SK-N-SH treated with all-trans-retinoic acid at 6 μM for 48 hours (cell line): ENCODE measurements around the gene ZNF699.
"Not testable (repeated sequence)": the region's sequence is repeated elsewhere in the genome, so short reads cannot be mapped to it uniquely, and the experiment has no call there.

ENCODE experiments used
- ATAC-seq: fragments of 200-7000 bp; cut with Tn5 transposase; 3 replicates; pipeline ENCODE4 v1.9.1; 2020; ENCODE audit warnings: mild to moderate bottlenecking, moderate library complexity
- ARNTL ChIP-seq: fragments of 450-650 bp; formaldehyde crosslinking; IDR thresholded peaks from 2 replicates; pipeline ENCODE4 v1.5.0; 2020; ENCODE audit warnings: low read depth, mild to moderate bottlenecking, moderate library complexity, borderline replicate concordance
- CSDC2 ChIP-seq: fragments of 250-450 bp; sonication (Bioruptor Pico); IDR thresholded peaks from 2 replicates; pipeline ENCODE4 v1.5.0; 2020; ENCODE audit warnings: mild to moderate bottlenecking, moderate library complexity
- CSRNP3 ChIP-seq: fragments of 250-450 bp; sonication (Bioruptor Pico); IDR thresholded peaks from 2 replicates; pipeline ENCODE4 v1.5.1; 2021; ENCODE audit warnings: mild to moderate bottlenecking, moderate library complexity
- ESRRG ChIP-seq: fragments of 250-450 bp; sonication (Bioruptor Pico); IDR thresholded peaks from 2 replicates; pipeline ENCODE4 v1.6.1; 2021; ENCODE audit warnings: mild to moderate bottlenecking
- ISL1 ChIP-seq: fragments of 250-450 bp; sonication (Bioruptor Pico); IDR thresholded peaks from 2 replicates; pipeline ENCODE4 v2.1.2; 2022; ENCODE audit warnings: mild to moderate bottlenecking, moderate library complexity
- OSR1 ChIP-seq: fragments of 250-450 bp; sonication (Bioruptor Pico); IDR thresholded peaks from 2 replicates; pipeline ENCODE4 v1.8.0; 2022; ENCODE audit warnings: moderate library complexity, mild to moderate bottlenecking, inconsistent platforms
- PATZ1 ChIP-seq: fragments of 250-450 bp; sonication (Bioruptor Pico); IDR thresholded peaks from 2 replicates; pipeline ENCODE4 v1.8.0; 2020; ENCODE audit warnings: mild to moderate bottlenecking, moderate library complexity, borderline replicate concordance
- POU6F1 ChIP-seq: fragments of 250-450 bp; sonication (Bioruptor Pico); IDR thresholded peaks from 2 replicates; pipeline ENCODE4 v1.8.0; 2021; ENCODE audit warnings: low read depth, mild to moderate bottlenecking, moderate library complexity, borderline replicate concordance
- PPARA ChIP-seq: fragments of 250-450 bp; sonication (Bioruptor Pico); IDR thresholded peaks from 2 replicates; pipeline ENCODE4 v1.5.0; 2020; ENCODE audit warnings: mild to moderate bottlenecking, borderline replicate concordance
- RARB ChIP-seq: fragments of 250-450 bp; sonication (Bioruptor Pico); IDR thresholded peaks from 2 replicates; pipeline ENCODE4 v1.8.0; 2021; ENCODE audit warnings: mild to moderate bottlenecking, moderate library complexity
- SNAI2 ChIP-seq: fragments of 250-450 bp; sonication (Bioruptor Pico); IDR thresholded peaks from 2 replicates; pipeline ENCODE4 v1.5.0; 2020; ENCODE audit warnings: mild to moderate bottlenecking, moderate library complexity
- TCF4 ChIP-seq: fragments of 250-450 bp; sonication (Bioruptor Pico); IDR thresholded peaks from 2 replicates; pipeline ENCODE4 v1.8.0; 2021; ENCODE audit warnings: mild to moderate bottlenecking, moderate library complexity, borderline replicate concordance
- TOX ChIP-seq: fragments of 250-450 bp; sonication (Bioruptor Pico); IDR thresholded peaks from 2 replicates; pipeline ENCODE4 v1.8.0; 2021; ENCODE audit warnings: mild to moderate bottlenecking, moderate library complexity, borderline replicate concordance
- TSHZ2 ChIP-seq: fragments of 250-450 bp; sonication (Bioruptor Pico); IDR thresholded peaks from 2 replicates; pipeline ENCODE4 v1.5.0; 2020; ENCODE audit warnings: mild to moderate bottlenecking, moderate library complexity
- ZC3H10 ChIP-seq: fragments of 250-450 bp; sonication (Bioruptor Pico); IDR thresholded peaks from 2 replicates; pipeline ENCODE4 v1.5.1; 2021; ENCODE audit warnings: mild to moderate bottlenecking, moderate library complexity
- ZFP3 ChIP-seq: fragments of 250-450 bp; sonication (Bioruptor Pico); IDR thresholded peaks from 2 replicates; pipeline ENCODE4 v1.5.0; 2020; ENCODE audit warnings: mild to moderate bottlenecking, moderate library complexity
- ZFP30 ChIP-seq: fragments of 450-650 bp; formaldehyde crosslinking; IDR thresholded peaks from 2 replicates; pipeline ENCODE4 v1.5.0; 2022; ENCODE audit warnings: mild to moderate bottlenecking, moderate library complexity
- ZNF565 ChIP-seq: fragments of 450-650 bp; formaldehyde crosslinking; conservative IDR thresholded peaks from 2 replicates; pipeline ENCODE4 v1.5.0; 2020; ENCODE audit warnings: low read depth, mild to moderate bottlenecking, moderate library complexity
- ZNF70 ChIP-seq: fragments of 450-650 bp; formaldehyde crosslinking; IDR thresholded peaks from 2 replicates; pipeline ENCODE4 v1.5.0; 2020; ENCODE audit warnings: mild to moderate bottlenecking, moderate library complexity
- ZNF8 ChIP-seq: fragments of 450-650 bp; formaldehyde crosslinking; IDR thresholded peaks from 2 replicates; pipeline ENCODE4 v1.5.0; 2020; ENCODE audit warnings: mild to moderate bottlenecking, moderate library complexity
- TF ChIP-seq, protein P1 (sequence below): fragments of 250-450 bp; sonication (Bioruptor Pico); IDR thresholded peaks from 2 replicates; pipeline ENCODE4 v1.5.1; 2020; ENCODE audit warnings: low read depth, mild to moderate bottlenecking, moderate library complexity

ZNF699 gene

GRCh38 chr19:9289231-9289884 is 20.3 kb downstream of the ZNF699 start:
- TF ChIP-seq ISL1 (CRISPR knock-in tag) (no peak), ARNTL (CRISPR knock-in tag) (no peak), ESRRG (CRISPR knock-in tag) (no peak), CSDC2 (CRISPR knock-in tag) (no peak), RARB (CRISPR knock-in tag) (no peak), PATZ1 (CRISPR knock-in tag) (no peak), POU6F1 (no peak), OSR1 (no peak), ZC3H10 (CRISPR knock-in tag) (no peak), ZNF70 (CRISPR knock-in tag) (no peak), TCF4 (CRISPR knock-in tag) (no peak), ZFP3 (no peak), CSRNP3 (CRISPR knock-in tag) (no peak), ZFP30 (CRISPR knock-in tag) (no peak), SNAI2 (CRISPR knock-in tag) (no peak)
- ATAC-seq = no peak

DNA sequence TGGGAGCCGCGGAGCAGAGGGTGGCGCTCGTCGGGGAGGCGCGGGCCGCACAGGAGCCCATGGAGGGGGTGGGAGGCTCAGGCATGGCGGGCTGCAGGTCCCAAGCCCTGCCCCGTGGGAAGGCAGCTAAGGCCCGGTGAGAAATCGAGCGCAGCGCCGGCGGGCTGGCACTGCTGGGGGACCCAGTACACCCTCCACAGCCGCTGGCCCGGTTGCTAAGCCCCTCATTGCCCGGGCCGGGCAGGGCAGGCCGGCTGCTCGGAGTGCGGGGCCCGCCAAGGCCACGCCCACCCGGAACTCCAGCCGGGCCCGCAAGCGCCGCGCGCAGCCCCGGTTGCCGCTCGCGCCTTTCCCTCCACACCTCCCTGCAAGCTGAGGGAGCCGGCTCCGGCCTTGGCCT is 26.2 kb downstream of the ZNF699 start:
- ATAC-seq = not testable (repeated sequence)

DNA sequence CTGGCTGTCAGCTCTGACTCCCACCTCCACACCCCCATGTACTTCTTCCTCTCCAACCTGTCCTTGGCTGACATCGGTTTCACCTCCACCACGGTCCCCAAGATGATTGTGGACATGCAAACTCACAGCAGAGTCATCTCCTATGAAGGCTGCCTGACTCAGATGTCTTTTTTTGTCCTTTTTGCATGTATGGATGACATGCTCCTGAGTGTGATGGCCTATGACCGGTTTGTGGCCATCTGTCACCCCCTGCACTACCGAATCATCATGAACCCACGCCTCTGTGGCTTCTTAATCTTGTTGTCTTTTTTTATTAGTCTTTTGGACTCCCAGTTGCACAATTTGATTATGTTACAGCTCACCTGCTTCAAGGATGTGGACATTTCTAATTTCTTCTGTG is 58.4 kb downstream of the ZNF699 start:
- ATAC-seq = no peak
- TF ChIP-seq POU6F1 (no peak), TCF4 (CRISPR knock-in tag) (no peak), ZFP30 (CRISPR knock-in tag) (no peak), CSRNP3 (CRISPR knock-in tag) (no peak), RARB (CRISPR knock-in tag) (no peak), CSDC2 (CRISPR knock-in tag) (no peak), PATZ1 (CRISPR knock-in tag) (no peak), PPARA (no peak), ISL1 (CRISPR knock-in tag) (no peak), SNAI2 (CRISPR knock-in tag) (no peak), TOX (CRISPR knock-in tag) (no peak), ZC3H10 (CRISPR knock-in tag) (no peak), ZNF70 (CRISPR knock-in tag) (no peak), ZFP3 (no peak), ZNF8 (no peak), ZNF565 (no peak), ARNTL (CRISPR knock-in tag) (no peak), TSHZ2 (CRISPR knock-in tag) (no peak)
- TF ChIP-seq, protein P1, sequence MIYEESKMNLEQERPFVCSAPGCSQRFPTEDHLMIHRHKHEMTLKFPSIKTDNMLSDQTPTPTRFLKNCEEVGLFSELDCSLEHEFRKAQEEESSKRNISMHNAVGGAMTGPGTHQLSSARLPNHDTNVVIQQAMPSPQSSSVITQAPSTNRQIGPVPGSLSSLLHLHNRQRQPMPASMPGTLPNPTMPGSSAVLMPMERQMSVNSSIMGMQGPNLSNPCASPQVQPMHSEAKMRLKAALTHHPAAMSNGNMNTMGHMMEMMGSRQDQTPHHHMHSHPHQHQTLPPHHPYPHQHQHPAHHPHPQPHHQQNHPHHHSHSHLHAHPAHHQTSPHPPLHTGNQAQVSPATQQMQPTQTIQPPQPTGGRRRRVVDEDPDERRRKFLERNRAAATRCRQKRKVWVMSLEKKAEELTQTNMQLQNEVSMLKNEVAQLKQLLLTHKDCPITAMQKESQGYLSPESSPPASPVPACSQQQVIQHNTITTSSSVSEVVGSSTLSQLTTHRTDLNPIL (CRISPR knock-in tag) = no peak
